ENCODE data around the gene BRINP2.

Gene BRINP2

DNA sequence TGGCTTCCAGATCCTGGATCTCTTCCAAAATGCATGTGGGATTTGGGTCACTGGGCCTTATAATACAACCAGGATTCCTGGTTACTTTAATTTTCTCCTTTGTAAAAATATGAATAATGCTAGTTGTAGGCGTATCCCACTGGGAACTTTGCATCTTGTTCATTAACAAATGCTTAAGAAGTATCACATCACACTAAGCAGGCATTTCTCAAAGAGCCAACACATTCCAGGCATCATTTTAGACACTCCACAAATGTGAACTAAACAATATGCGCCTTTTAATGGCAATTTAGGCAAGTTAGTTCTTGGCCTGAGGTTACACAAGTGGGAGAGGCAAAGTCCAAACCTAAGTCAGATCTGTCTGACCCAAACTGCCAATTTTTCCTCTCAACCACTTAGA, 15.9 kb downstream of the BRINP2 start:
- Histone ChIP-seq H3K4me3 (ENCODE audit: low read depth, low read length) (no peak overlapping the region), H3K27me3 (replicated peaks) (peaks cover 2% of the 10 kb centered on the region), H3K36me3 (replicated peaks) (no peaks in the 10 kb centered on the region), H3K27ac (no peak overlapping the region)
- TF ChIP-seq, protein P1, sequence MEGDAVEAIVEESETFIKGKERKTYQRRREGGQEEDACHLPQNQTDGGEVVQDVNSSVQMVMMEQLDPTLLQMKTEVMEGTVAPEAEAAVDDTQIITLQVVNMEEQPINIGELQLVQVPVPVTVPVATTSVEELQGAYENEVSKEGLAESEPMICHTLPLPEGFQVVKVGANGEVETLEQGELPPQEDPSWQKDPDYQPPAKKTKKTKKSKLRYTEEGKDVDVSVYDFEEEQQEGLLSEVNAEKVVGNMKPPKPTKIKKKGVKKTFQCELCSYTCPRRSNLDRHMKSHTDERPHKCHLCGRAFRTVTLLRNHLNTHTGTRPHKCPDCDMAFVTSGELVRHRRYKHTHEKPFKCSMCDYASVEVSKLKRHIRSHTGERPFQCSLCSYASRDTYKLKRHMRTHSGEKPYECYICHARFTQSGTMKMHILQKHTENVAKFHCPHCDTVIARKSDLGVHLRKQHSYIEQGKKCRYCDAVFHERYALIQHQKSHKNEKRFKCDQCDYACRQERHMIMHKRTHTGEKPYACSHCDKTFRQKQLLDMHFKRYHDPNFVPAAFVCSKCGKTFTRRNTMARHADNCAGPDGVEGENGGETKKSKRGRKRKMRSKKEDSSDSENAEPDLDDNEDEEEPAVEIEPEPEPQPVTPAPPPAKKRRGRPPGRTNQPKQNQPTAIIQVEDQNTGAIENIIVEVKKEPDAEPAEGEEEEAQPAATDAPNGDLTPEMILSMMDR (IDR thresholded peaks at IDR 0.05; ENCODE audit: low read depth, low read length, missing control alignments), result no peak
- DNase-seq, result no peak
- in situ Hi-C loops (cut with HindIII; ENCODE audit: low pct_ligation_motif_present, low sequenced_read_pairs), result no loop called here

DNA sequence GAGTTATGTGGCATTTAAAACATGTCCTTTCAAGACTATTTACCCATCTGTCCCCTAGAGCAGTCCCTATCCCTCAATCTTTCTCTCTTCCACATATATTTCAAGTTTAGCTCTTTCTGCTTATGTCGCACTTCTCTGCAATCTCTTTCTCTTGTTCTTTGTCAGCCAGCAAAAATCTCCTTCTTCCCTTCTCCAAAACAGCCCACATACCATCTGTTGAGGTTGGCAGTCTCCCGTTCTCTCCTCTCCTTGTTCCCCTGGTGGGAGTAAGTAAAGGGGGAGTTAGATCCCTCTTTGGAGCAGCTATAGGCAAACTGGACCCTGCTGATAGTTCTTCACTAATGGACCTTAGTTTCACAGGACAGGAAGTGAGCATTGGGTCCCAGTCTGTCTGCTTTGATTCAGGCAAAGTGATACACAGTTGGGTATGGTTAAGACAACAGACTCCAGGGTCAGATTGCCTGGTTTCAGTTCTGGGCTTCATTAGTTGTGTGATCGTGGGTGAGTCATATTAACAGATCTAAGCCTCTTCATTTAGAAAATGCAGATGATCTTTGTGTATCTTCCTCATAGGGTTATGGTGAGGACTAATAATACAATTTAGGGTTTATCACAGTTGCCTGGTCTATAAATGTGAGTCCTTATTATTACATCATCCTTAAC, 19.7 kb downstream of the BRINP2 start:
- Histone ChIP-seq H3K36me3 (replicated peaks) (no peaks in the 10 kb centered on the region), H3K4me3 (ENCODE audit: low read depth, low read length) (no peak overlapping the region), H3K27me3 (replicated peaks) (no peaks in the 10 kb centered on the region), H3K27ac (no peak overlapping the region)
- TF ChIP-seq, protein P1 (IDR thresholded peaks at IDR 0.05; ENCODE audit: low read depth, low read length, missing control alignments), result no peak
- DNase-seq, result no peak
- in situ Hi-C loops (cut with HindIII; ENCODE audit: low pct_ligation_motif_present, low sequenced_read_pairs), result no loop called here

DNA sequence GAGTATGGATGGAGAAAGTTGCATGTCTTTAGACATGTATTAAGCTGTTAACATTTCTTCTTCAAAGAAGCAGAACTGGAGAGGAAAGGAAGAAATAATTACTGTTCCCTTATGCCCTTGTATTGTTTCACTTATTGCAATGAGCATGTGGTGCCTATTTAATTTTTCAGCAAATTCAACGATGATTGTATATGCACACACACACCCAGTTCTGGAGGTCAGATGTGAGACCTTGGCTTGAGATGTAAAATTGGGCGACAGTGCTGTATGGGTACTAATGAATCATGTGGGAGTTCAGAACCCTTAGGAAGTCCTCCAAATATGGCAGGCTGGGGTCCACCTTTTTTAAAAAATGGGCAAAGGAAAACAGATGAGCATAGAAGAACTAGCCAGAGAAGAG, 27.5 kb downstream of the BRINP2 start:
- in situ Hi-C loops (cut with HindIII; ENCODE audit: low pct_ligation_motif_present, low sequenced_read_pairs), result no loop called here
- no peak for DNase-seq
- Histone ChIP-seq H3K36me3 (replicated peaks) (no peaks in the 10 kb centered on the region), H3K27ac (no peak overlapping the region), H3K27me3 (replicated peaks) (no peaks in the 10 kb centered on the region), H3K4me3 (ENCODE audit: low read depth, low read length) (no peak overlapping the region)
- TF ChIP-seq, protein P1 (IDR thresholded peaks at IDR 0.05; ENCODE audit: low read depth, low read length, missing control alignments), result no peak

DNA sequence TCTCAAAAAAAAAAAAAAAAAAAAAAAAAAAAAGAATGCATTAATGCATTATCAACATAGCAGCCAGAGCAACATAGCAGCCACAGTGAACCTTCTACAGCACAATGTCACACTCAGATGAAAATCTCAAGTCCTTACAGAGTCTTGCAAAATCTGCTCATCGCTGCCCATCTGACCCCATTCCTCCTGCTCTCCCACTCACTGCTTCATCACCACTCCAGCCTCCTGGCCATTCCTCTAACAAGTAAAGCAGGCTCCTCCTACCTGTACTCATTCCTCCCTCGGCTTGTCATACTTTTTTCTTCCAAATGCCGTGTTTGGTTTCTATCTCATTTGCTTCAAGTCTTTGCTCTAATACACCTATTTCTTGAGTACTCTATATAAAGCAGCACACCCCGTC, 29.5 kb downstream of the BRINP2 start:
- Histone ChIP-seq H3K27ac (no peak overlapping the region), H3K27me3 (replicated peaks) (no peaks in the 10 kb centered on the region), H3K36me3 (replicated peaks) (no peaks in the 10 kb centered on the region), H3K4me3 (ENCODE audit: low read depth, low read length) (no peak overlapping the region)
- TF ChIP-seq, protein P1 (IDR thresholded peaks at IDR 0.05; ENCODE audit: low read depth, low read length, missing control alignments), result no peak
- in situ Hi-C loops (cut with HindIII; ENCODE audit: low pct_ligation_motif_present, low sequenced_read_pairs), result no loop called here
- no peak for DNase-seq

DNA sequence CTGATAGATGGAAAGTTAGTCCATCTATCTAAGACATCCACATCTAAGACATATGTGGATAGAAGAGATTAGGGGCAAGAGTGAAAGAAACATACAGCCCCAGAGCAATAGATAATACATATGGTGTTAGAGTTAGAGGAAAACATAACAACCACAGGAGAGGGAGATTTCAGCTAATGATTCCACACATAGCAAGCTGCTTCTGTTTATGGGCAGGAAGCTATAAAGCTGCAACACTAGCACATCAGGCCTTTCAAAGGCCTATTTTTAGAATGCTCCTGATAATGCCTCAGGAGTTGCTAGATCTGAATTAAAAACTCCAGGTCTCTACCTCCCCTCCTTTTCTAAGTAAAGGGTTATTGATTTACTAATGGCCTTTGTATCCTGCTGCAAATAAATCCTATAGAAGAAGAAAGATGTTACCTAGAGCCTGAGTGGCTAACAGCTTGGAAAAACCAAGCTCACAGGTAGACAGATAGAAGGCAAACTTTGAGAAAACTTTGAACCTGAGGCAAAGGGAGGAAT, 36.1 kb downstream of the BRINP2 start:
- no peak for DNase-seq
- TF ChIP-seq, protein P1 (IDR thresholded peaks at IDR 0.05; ENCODE audit: low read depth, low read length, missing control alignments), result no peak
- in situ Hi-C loops (cut with HindIII; ENCODE audit: low pct_ligation_motif_present, low sequenced_read_pairs), result no loop called here

DNA sequence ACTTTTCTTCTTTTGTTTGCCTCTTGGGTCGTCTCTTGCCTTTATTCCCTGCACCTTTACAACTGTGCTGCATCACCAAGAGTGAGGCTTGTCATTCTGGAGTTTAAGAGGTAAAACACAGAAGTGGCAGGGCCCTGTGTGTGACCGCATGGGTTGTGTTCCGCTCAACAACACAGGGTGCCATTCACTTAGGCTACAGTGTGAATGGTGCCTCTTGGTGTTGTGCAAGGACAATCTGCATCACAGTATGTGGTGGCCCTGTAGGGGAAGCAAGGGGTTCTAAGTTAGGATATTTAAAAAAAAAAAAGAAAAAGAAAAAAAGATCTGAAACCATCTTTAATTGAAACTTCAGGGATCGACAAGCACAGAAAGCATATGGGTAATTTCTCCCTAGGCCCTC, 38.2 kb downstream of the BRINP2 start:
- no peak for DNase-seq
- Histone ChIP-seq H3K27me3 (replicated peaks) (no peaks in the 10 kb centered on the region), H3K36me3 (replicated peaks) (no peaks in the 10 kb centered on the region), H3K27ac (no peak overlapping the region), H3K4me3 (ENCODE audit: low read depth, low read length) (no peak overlapping the region)
- TF ChIP-seq, protein P1 (IDR thresholded peaks at IDR 0.05; ENCODE audit: low read depth, low read length, missing control alignments), result no peak
- in situ Hi-C loops (cut with HindIII; ENCODE audit: low pct_ligation_motif_present, low sequenced_read_pairs), result no loop called here

More for the DNA sequence above, 36.1 kb downstream of the BRINP2 start:
- Histone ChIP-seq H3K36me3 (replicated peaks) (no peaks in the 10 kb centered on the region), H3K27me3 (replicated peaks) (no peaks in the 10 kb centered on the region), H3K4me3 (ENCODE audit: low read depth, low read length) (no peak overlapping the region), H3K27ac (no peak overlapping the region)

Data from brain microvascular endothelial cell (primary cell).